ENCODE data around the gene FUT2.
"Not testable (repeated sequence)": the region's sequence is repeated elsewhere in the genome, so short reads cannot be mapped to it uniquely, and the experiment has no call there.

DNA sequence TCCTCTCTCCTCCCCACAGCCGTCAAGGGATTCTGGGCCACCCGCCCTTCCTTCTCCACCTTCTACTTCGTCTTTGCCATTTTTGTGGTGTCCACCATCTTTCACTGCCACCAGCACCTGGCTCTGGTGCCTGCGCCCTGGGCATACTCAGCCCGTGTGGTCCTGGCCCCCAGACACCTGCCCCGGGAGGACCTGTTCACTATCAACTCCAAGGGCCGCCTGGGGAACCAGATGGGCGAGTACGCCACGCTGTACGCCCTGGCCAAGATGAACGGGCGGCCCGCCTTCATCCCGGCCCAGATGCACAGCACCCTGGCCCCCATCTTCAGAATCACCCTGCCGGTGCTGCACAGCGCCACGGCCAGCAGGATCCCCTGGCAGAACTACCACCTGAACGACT lies 15.8 kb upstream of the FUT2 start:
- TF ChIP-seq, protein P1, sequence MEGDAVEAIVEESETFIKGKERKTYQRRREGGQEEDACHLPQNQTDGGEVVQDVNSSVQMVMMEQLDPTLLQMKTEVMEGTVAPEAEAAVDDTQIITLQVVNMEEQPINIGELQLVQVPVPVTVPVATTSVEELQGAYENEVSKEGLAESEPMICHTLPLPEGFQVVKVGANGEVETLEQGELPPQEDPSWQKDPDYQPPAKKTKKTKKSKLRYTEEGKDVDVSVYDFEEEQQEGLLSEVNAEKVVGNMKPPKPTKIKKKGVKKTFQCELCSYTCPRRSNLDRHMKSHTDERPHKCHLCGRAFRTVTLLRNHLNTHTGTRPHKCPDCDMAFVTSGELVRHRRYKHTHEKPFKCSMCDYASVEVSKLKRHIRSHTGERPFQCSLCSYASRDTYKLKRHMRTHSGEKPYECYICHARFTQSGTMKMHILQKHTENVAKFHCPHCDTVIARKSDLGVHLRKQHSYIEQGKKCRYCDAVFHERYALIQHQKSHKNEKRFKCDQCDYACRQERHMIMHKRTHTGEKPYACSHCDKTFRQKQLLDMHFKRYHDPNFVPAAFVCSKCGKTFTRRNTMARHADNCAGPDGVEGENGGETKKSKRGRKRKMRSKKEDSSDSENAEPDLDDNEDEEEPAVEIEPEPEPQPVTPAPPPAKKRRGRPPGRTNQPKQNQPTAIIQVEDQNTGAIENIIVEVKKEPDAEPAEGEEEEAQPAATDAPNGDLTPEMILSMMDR (IDR thresholded peaks at IDR 0.05 in 4 of 5, conservative IDR thresholded peaks at IDR 0.05 in 1 of 5) = not testable (repeated sequence)
- TF ChIP-seq POLR2A (IDR thresholded peaks at IDR 0.05) = not testable (repeated sequence)
